Stimulated activated CD4-positive, alpha-beta T cell treated with anti-CD3 and anti-CD28 coated beads, Interleukin-4, amount 100 ng/mL, for 4 hours (primary cell): ENCODE data around the gene DLK1.

Experiments
- DNase-seq, 2 experiments: peaks; one replicate each; pipeline ENCODE4 v3.0.0-alpha.2; 2020

Gene DLK1

DNA sequence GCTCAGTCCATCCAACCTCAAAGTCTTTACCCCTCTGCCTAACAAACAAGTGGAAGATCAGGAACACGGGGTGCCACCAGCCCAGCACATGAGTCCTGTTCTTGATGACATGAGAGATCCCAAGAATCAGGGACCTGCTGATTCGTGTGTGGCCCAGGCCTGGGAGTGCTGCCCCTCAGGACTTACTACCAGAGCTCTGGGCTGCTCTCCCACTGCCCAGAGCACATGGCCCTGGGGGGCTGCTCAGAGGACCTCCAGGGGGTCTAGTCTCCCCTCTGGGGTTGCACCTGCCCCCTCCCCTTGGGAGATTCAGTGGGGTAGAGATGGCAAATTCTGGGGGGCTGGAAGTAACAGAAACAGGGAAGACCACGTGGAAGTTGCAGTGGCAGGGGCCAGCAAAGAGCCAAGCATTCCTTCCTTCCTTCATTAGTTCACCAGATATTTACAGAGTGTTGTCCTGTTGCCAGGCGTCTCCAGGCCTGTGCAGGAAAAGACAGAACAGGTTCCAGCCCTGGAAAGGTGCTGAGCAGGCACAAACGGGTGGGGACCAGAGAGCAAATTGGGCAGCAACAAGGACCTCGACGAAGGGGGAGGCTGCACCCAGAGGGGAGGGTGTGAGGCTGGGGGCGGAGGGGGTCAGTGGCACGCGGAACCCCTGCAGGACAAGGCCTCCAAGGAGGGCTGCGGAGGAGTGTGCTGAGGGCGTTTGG is 54.1 kb downstream of the DLK1 start:
- no peak for DNase-seq

GRCh38 chr14:100781952-100782351 is 55.3 kb downstream of the DLK1 start:
- no peak for DNase-seq

DNA sequence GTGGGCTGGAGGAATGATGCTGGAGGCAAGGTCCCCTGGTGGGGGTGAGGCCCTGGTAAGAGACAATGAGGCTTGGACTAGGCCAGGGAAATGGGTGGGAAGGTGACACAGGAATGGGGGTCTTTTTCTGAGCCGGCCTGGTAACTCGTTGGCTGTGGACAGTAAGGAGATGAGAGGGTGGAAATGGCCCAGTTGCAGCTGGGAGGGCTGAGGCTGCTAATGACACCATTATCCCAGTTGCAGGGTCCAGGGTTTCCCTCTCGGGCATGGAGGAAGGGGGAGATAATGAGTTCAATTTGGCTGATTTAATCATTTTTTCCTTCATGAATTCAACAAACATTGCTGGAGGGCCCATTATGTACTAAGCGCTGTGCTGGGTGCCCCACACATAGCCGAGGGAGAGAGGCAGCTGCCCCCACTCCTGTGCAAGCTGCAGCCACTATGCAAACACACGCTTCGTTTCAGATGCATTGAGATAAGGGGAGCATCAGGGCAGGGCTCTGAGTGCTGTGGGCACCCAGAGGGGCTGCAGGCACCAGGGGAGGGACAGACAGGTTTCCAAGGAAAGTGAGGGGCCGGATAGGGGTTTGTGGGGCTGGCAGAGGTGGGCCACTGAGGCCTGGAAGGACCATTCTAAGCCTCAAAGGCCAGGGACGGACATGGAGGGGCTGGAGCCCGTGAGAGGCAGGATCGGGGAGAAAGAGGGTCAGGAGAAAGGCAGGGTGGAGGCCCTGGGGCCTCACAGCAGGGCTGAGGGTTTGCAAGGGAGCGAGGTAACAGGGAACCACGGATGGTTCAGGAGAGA is 56.0 kb downstream of the DLK1 start:
- no peak for DNase-seq

GRCh38 chr14:100783630-100784370 is 57.1 kb downstream of the DLK1 start:
- no peak for DNase-seq

- no peak for DNase-seq
Measured at GRCh38 chr14:100784523-100785337, 58.0 kb downstream of the DLK1 start.

- DNase-seq: no peak
Measured at GRCh38 chr14:100785338-100785615, 58.6 kb downstream of the DLK1 start.

- DNase-seq: no peak
Measured at GRCh38 chr14:100785626-100786025, 58.9 kb downstream of the DLK1 start.

- no peak for DNase-seq
Measured at GRCh38 chr14:100786131-100786530, 59.4 kb downstream of the DLK1 start.

DNA sequence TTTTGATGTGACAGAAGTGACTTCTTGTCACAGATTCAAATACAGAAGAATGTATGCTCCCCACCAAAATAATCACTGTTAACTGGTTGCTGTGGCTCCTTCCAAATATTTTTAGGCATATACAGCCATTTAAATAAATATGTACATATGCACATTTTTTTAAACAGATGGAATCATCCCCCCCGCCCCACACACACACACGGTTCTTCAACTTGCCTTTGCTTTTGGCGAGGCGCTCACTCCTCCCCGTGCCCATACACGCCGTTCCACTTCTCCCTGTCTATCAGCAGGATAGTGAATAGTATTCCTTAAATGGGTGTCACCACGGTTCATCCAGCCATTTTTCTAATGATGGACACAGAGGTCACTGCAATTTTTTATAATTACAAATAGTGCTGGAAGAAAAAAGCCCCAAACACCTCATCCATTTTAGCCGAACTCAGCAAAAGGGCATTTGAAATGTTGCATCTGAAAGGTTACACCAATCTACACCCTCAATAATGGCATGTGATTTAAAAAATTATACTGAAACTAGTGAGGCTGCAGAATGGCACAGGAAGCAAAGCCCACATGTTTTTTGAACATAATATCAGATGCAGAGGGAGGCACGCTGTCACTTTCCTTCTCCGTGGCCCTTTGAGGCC is 60.0 kb downstream of the DLK1 start:
- no peak for DNase-seq

DNA sequence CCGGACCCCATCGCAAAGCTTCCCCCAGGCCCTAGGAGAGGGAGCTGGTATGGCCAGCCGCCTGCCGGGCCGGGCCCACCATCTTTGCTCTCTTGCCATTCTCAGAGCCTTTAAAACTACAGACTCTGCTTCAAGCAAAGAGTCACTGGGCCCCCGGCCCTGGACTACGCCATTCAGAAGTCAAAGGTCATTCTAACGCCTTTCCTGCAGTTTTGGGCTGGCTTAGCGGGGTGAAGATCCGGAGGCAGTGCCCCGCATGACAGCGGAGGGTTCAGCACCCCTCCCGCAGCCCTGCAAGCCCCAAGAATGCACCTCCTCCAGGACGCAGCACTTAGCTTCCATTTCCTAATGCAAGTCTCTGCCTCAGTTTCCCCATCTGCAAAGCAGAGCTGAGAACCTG is 61.0 kb downstream of the DLK1 start:
- DNase-seq: no peak
